Neural progenitor cell (in vitro differentiated cells): Measurements from ENCODE around the gene STARD9.
"Not testable (repeated sequence)": the region's sequence is repeated elsewhere in the genome, so short reads cannot be mapped to it uniquely, and the experiment has no call there.

Source experiments
- CTCF ChIP-seq: fragments of 200-600 bp; sonication (generic); IDR thresholded peaks from 2 replicates; pipeline ENCODE4 v1.5.1; 2017; ENCODE audit warnings: antibody characterized with exemption, mild to moderate bottlenecking
- EZH2 ChIP-seq: fragments of 200-600 bp; sonication (generic); IDR thresholded peaks from 2 replicates; pipeline ENCODE4 v1.6.1; 2017; ENCODE audit warnings: antibody characterized with exemption, mild to moderate bottlenecking, moderate library complexity
- EZH2phosphoT487 ChIP-seq: fragments of 200-600 bp; sonication (generic); IDR thresholded peaks from 2 replicates; pipeline ENCODE4 v1.6.1; 2017; ENCODE audit warnings: antibody characterized with exemption

GRCh38 chr15:42601316-42601715, 25.9 kb downstream of the STARD9 start:
- not testable (repeated sequence) for TF ChIP-seq CTCF, EZH2, EZH2phosphoT487
